ENCODE measurements around the gene CISH.

Gene CISH

GRCh38 chr3:50656417-50657195 is 45.0 kb upstream of the CISH start:
- DNase-seq (ENCODE audit: low read depth) = no peak
- in situ Hi-C loops (cut with HindIII; ENCODE audit: low sequenced_read_pairs) = no loop called here
- H3K4me3 ChIP-seq (ENCODE audit: low read depth, low read length) = no peak overlapping the region
- no peak for TF ChIP-seq CTCF (IDR thresholded peaks at IDR 0.05; ENCODE audit: low read depth, low read length, missing control alignments)

DNA sequence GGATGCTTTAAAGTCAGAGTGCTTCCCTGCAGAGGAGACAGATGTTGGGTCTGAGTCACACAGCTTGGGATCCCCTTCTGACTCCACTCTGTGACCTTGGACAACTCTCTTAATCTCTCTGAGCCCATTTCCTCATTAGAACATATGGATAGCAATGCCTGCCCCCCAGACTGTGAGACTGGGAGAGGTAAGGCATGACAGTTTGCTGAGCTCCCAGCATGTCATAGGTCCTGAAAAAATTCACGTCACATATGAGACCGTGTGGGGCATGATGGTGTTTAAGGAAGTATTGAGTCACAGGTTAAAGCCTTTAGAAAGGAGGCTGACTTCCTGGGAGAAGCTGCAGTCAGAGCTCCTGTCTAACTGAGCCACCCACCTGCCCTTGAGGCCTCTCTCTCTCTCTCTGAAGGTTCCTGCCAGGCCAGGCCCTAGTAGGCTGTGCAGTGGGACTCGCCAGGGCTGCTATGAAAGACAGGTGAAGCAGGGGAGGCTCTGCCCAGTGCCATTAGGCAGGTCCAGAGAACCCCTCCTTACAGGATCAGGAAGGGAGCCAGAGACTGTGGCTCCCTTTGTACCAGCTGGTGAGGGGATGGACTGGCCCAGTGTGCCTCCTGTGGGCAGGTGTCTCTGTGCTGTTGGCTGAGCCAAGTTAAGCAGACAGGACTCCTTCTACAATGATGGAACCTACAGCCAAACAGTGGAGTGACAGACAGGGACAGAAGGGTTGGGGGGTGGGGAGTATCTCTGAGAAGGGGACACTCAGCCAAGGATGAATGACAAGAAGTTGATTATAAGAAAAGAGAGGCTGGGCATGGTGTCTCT is 43.6 kb upstream of the CISH start:
- DNase-seq (ENCODE audit: low read depth) = no peak
- H3K4me3 ChIP-seq (ENCODE audit: low read depth, low read length) = no peak overlapping the region

GRCh38 chr3:50653937-50654595 is 42.5 kb upstream of the CISH start:
- DNase-seq (ENCODE audit: low read depth) = no peak
- no peak overlapping the region for H3K4me3 ChIP-seq (ENCODE audit: low read depth, low read length)
- in situ Hi-C loops (cut with HindIII; ENCODE audit: low sequenced_read_pairs) = no loop called here
- no peak for TF ChIP-seq CTCF (IDR thresholded peaks at IDR 0.05; ENCODE audit: low read depth, low read length, missing control alignments)

More for the DNA sequence above, 43.6 kb upstream of the CISH start:
- TF ChIP-seq CTCF (IDR thresholded peaks at IDR 0.05; ENCODE audit: low read depth, low read length, missing control alignments) = no peak
- in situ Hi-C loops (cut with HindIII; ENCODE audit: low sequenced_read_pairs) = no loop called here

DNA sequence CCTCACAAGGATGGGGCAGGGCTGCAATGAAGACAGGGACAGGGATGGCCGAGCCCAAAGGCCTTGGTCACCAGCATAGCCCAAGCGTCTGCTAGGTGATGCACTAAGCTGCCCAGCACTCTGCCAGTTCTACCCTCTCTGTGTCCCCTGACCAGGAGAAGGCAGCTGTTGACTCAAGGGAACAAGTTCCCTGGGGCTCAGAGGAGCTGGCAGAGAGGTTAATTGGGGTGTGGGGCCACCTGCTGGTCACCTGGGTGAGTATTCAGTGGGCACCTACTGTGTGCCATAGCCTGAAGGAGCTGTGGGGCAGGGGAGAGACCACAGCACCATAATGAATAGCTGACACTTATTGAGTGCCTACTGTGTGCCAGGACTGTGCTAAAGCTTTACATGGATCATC is 41.1 kb upstream of the CISH start:
- peak; percentile 51 for TF ChIP-seq CTCF (IDR thresholded peaks at IDR 0.05; ENCODE audit: low read depth, low read length, missing control alignments)
- DNase-seq (ENCODE audit: low read depth) = no peak
- in situ Hi-C loops (cut with HindIII; ENCODE audit: low sequenced_read_pairs) = no loop called here
- no peak overlapping the region for H3K4me3 ChIP-seq (ENCODE audit: low read depth, low read length)

GRCh38 chr3:50651920-50652529 is 40.5 kb upstream of the CISH start:
- DNase-seq (ENCODE audit: low read depth) = no peak
- TF ChIP-seq CTCF (IDR thresholded peaks at IDR 0.05; ENCODE audit: low read depth, low read length, missing control alignments) = no peak
- in situ Hi-C loops (cut with HindIII; ENCODE audit: low sequenced_read_pairs) = no loop called here
- H3K4me3 ChIP-seq (ENCODE audit: low read depth, low read length) = no peak overlapping the region

- no peak overlapping the region for H3K4me3 ChIP-seq (ENCODE audit: low read depth, low read length)
- TF ChIP-seq CTCF (IDR thresholded peaks at IDR 0.05; ENCODE audit: low read depth, low read length, missing control alignments) = no peak
- no peak for DNase-seq (ENCODE audit: low read depth)
- in situ Hi-C loops (cut with HindIII; ENCODE audit: low sequenced_read_pairs) = no loop called here
Measured at GRCh38 chr3:50651445-50651844, 39.9 kb upstream of the CISH start.
